Measurements from ENCODE around the gene THOC2.

Gene THOC2

DNA sequence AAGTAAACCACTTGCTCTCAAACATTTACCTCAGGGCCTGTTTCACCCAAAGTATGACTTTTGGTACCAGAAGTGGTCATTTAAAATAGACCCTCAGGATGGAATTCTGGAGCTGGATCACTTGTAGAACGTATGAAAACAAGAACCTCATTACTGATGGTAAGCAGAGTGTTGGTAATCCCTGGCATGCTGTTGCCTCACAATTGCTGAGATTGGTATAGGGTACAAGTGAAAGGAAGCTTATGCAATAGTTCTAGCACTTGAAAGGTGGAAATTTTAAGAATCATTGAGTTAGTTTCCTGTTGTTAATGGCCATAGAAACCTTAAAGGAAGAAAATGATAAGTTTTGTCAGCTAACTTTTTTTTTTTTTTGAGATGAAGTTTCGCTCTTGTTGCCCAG is 22.3 kb upstream of the THOC2 start:
- no peak overlapping the region for H3K9ac ChIP-seq
- H3K4me1 ChIP-seq: 0 out of 2 replicates have a peak, but pooled peaks cover 7% of the 10 kb centered on the region
- H3K4me2 ChIP-seq: no peak overlapping the region
- peaks cover 16% of the 10 kb centered on the region for H3K9me3 ChIP-seq
- TF ChIP-seq Cebpa-rat (IDR thresholded peaks at IDR 0.05): no peak
- no peaks in the 10 kb centered on the region for H3K36me3 ChIP-seq
- H3K27me3 ChIP-seq: 0 out of 2 replicates have a peak, but pooled peaks cover 8% of the 10 kb centered on the region
- H3K4me3 ChIP-seq: no peak overlapping the region
- no peaks in the 10 kb centered on the region for H4K20me1 ChIP-seq
- no peak overlapping the region for H3K27ac ChIP-seq

DNA sequence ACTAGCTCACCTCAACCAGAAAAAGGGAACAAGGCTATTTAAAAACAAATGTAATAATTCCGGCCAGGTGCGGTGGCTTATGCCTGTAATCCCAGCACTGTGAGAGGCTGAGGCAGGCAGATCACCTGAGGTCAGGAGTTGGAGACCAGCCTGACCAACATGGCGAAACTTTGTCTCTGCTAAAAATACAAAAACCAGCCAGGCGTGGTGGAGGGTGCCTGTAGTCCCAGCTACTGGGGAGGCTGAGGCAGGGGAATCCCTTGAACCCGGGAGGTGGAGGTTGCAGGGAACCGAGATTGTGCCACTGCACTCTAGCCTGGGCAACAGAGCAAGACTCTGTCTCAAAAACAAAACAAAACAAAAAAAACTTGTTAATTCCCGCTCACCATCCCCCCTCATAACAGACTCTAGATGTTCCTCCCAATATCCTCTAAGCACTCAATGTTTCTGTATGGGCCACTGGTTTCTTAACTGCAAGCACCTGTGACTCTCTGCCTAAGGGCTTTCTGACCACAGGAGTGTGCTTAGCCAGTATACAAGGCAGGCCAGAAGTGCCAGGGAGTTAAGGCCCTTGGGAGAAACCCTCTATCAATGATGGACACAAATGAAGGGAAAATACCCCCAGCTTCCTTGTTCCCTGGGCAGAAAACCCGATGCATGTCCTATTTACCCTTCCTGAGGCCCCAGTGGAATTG is 21.0 kb upstream of the THOC2 start:
- no peak overlapping the region for H3K4me3 ChIP-seq
- no peaks in the 10 kb centered on the region for H4K20me1 ChIP-seq
- H3K4me1 ChIP-seq: 0 out of 2 replicates have a peak, but pooled peaks cover 7% of the 10 kb centered on the region
- H3K9me3 ChIP-seq: peaks cover 3% of the 10 kb centered on the region
- no peak overlapping the region for H3K9ac ChIP-seq
- H3K27me3 ChIP-seq: 0 out of 2 replicates have a peak, but pooled peaks cover 2% of the 10 kb centered on the region
- no peak for TF ChIP-seq Cebpa-rat (IDR thresholded peaks at IDR 0.05)
- H3K27ac ChIP-seq: no peak overlapping the region
- H3K36me3 ChIP-seq: no peaks in the 10 kb centered on the region
- H3K4me2 ChIP-seq: no peak overlapping the region

DNA sequence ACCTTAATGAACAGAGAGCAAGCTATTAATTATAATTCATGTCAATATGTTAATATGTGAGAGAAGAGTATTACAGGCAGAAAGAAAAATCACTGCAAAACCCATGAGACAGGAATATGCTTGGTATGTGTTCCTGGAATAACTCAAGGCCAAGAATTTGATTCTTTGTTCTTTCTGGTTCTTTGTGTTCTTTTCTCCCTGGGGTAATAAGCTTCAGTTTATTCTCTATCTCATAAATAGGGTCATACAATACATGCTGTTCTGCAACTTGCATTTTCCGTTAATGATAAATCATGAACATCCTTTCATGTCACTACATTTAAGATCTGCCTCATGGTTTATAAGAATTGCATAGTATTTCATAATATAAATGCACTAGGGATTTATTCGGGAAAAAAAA is 16.8 kb upstream of the THOC2 start:
- no peaks in the 10 kb centered on the region for H4K20me1 ChIP-seq
- no peak for TF ChIP-seq Cebpa-rat (IDR thresholded peaks at IDR 0.05)

DNA sequence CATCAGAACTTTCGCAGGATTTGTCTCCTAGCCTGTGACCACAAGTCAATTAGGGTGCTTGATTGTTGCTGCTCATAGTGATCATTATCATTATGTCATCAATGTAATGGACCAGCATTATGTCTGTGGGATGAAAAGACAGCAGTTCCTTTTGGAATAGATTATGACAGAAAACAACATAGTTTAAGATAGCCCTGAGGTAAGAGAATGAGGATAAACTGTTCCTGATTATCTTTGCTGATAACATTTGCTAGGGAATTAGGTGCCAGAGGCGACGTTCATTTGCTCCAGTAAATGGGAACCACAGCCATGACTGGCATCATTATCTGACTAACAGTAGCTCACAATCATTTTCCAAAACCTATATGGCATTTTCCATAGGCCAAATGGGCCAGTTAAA is 12.7 kb upstream of the THOC2 start:
- Histone ChIP-seq H3K4me3 (no peak overlapping the region), H4K20me1 (no peaks in the 10 kb centered on the region), H3K9ac (no peak overlapping the region), H3K4me2 (no peak overlapping the region), H3K36me3 (no peaks in the 10 kb centered on the region), H3K27ac (no peak overlapping the region), H3K27me3 (no peaks in the 10 kb centered on the region), H3K9me3 (no peaks in the 10 kb centered on the region), H3K4me1 (no peaks in the 10 kb centered on the region)
- TF ChIP-seq Cebpa-rat (IDR thresholded peaks at IDR 0.05): no peak

More for the DNA sequence above, 16.8 kb upstream of the THOC2 start:
- H3K4me3 ChIP-seq: no peak overlapping the region
- no peaks in the 10 kb centered on the region for H3K9me3 ChIP-seq
- no peak overlapping the region for H3K9ac ChIP-seq
- H3K36me3 ChIP-seq: no peaks in the 10 kb centered on the region
- H3K27ac ChIP-seq: no peak overlapping the region
- no peak overlapping the region for H3K4me2 ChIP-seq
- H3K4me1 ChIP-seq: 0 out of 2 replicates have a peak, but pooled peaks cover 7% of the 10 kb centered on the region
- H3K27me3 ChIP-seq: no peaks in the 10 kb centered on the region

DNA sequence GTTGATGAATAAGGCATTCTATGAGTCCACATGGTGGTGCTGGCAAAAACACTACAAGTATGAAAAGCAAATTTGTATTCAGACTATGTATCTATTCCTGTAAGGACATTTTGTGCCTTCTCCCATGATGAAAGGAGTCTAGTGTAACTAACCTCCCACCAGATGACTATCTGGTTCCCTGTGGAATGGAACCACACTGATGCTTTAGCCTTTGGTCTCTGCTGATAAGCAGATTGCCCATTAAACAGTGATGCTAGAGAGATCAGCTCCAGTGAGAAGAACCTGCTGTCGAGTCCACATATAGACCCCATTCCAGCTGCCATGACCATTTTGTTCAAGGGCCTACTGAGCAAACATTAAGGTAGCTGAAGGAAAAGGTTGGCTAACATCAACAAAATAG is 10.5 kb upstream of the THOC2 start:
- H3K27me3 ChIP-seq: no peaks in the 10 kb centered on the region
- TF ChIP-seq Cebpa-rat (IDR thresholded peaks at IDR 0.05): no peak
- H4K20me1 ChIP-seq: no peaks in the 10 kb centered on the region
- H3K4me2 ChIP-seq: no peak overlapping the region
- H3K9me3 ChIP-seq: no peaks in the 10 kb centered on the region
- H3K36me3 ChIP-seq: no peaks in the 10 kb centered on the region
- H3K4me3 ChIP-seq: no peak overlapping the region
- no peak overlapping the region for H3K27ac ChIP-seq
- H3K9ac ChIP-seq: no peak overlapping the region
- 0 out of 2 replicates have a peak, but pooled peaks cover 6% of the 10 kb centered on the region for H3K4me1 ChIP-seq

DNA sequence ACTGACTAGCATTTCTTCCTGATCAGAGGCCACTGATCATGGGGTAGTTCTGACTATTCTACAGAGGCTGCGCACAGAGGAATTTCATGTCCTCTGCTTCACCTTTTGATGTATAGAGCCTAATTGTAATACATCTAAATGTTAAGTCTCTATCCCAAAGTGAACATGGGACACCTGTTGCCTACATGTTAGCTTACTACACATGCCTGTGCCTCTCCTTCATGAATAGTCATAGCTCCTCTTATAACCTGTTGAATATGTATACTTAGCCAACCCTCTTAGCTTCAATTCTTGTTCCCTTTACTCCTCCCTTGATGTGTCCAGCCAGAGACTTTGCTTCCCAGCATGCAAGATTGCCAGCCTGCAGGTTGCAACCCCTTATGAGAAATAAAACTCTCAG is 9.6 kb upstream of the THOC2 start:
- no peak overlapping the region for H3K4me2 ChIP-seq
- TF ChIP-seq Cebpa-rat (IDR thresholded peaks at IDR 0.05): no peak
- H3K27me3 ChIP-seq: no peaks in the 10 kb centered on the region
- H3K9me3 ChIP-seq: no peaks in the 10 kb centered on the region
- H3K27ac ChIP-seq: no peak overlapping the region
- no peaks in the 10 kb centered on the region for H3K36me3 ChIP-seq
- H3K4me3 ChIP-seq: no peak overlapping the region
- H4K20me1 ChIP-seq: no peaks in the 10 kb centered on the region
- H3K4me1 ChIP-seq: 0 out of 2 replicates have a peak, but pooled peaks cover 6% of the 10 kb centered on the region
- H3K9ac ChIP-seq: no peak overlapping the region

DNA sequence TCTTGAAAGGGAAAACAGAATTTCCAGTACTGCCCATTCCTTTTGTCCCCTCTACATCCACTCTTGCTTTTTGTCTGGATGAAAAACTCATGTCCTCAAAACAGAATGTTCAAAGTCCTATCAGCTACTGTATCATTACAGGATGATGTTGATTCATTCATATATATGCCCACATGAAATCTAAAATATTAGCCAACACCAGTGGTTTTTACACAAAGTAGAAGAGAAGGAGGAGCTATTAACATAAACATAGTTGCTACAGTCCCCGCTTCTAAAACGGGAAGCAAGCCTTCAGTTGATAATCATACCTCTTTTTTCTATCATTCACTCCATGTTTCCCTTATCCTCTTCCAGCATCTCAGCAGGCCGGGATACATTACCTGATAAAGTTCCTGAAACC is 7.7 kb upstream of the THOC2 start:
- Histone ChIP-seq H4K20me1 (no peaks in the 10 kb centered on the region), H3K27me3 (no peaks in the 10 kb centered on the region), H3K27ac (no peak overlapping the region), H3K36me3 (no peaks in the 10 kb centered on the region), H3K4me1 (0 out of 2 replicates have a peak, but pooled peaks cover 6% of the 10 kb centered on the region), H3K9me3 (no peaks in the 10 kb centered on the region), H3K9ac (no peak overlapping the region), H3K4me3 (no peak overlapping the region), H3K4me2 (no peak overlapping the region)
- TF ChIP-seq Cebpa-rat (IDR thresholded peaks at IDR 0.05): no peak

DNA sequence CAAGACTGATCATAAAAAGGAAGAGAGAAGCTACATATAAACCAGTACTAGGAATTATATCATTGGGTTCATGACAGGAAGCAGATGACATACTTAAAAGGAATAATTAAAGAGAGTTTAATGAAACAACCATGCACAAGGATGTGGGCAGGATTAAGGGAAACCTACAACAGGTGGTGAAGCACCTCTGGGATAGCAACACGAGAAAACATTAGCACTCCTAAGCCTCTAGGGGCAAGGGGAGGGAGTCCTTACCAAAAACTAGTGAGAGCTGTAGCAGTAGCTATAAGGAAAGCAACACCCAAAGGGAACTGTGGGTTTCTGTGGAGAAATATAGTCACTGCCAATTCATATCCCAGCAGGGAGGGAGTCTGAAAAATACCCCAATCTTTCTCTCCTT is 7.2 kb upstream of the THOC2 start:
- TF ChIP-seq Cebpa-rat (IDR thresholded peaks at IDR 0.05): no peak
- H3K9me3 ChIP-seq: no peaks in the 10 kb centered on the region
- no peaks in the 10 kb centered on the region for H3K36me3 ChIP-seq
- no peak overlapping the region for H3K4me3 ChIP-seq
- 0 out of 2 replicates have a peak, but pooled peaks cover 6% of the 10 kb centered on the region for H3K4me1 ChIP-seq
- no peak overlapping the region for H3K4me2 ChIP-seq
- no peaks in the 10 kb centered on the region for H3K27me3 ChIP-seq
- no peak overlapping the region for H3K9ac ChIP-seq
- no peaks in the 10 kb centered on the region for H4K20me1 ChIP-seq
- H3K27ac ChIP-seq: no peak overlapping the region

DNA sequence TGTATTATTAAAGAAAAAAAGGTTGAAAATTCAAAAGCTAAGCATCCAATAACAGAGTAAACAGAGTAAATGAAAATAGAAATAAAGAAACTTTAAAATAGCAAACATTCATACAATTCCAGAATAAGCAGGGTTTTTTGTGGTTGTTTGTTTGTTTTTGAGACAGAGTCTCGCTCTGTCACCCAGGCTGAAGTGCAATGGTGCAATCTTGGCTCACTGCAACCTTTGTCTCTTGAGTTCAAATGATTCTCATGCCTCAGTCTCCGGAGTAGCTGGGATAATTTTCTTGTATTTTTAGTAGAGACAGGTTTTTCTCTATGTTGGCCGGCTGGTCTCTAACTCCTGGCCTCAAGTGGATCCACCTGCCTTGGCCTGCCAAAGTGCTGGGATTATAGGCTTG is 6.6 kb upstream of the THOC2 start:
- Histone ChIP-seq H3K36me3 (no peaks in the 10 kb centered on the region), H3K4me1 (0 out of 2 replicates have a peak, but pooled peaks cover 6% of the 10 kb centered on the region), H3K9ac (no peak overlapping the region), H3K9me3 (no peaks in the 10 kb centered on the region), H3K27me3 (no peaks in the 10 kb centered on the region), H3K4me2 (no peak overlapping the region), H4K20me1 (no peaks in the 10 kb centered on the region), H3K4me3 (no peak overlapping the region), H3K27ac (no peak overlapping the region)
- TF ChIP-seq Cebpa-rat (IDR thresholded peaks at IDR 0.05): no peak

DNA sequence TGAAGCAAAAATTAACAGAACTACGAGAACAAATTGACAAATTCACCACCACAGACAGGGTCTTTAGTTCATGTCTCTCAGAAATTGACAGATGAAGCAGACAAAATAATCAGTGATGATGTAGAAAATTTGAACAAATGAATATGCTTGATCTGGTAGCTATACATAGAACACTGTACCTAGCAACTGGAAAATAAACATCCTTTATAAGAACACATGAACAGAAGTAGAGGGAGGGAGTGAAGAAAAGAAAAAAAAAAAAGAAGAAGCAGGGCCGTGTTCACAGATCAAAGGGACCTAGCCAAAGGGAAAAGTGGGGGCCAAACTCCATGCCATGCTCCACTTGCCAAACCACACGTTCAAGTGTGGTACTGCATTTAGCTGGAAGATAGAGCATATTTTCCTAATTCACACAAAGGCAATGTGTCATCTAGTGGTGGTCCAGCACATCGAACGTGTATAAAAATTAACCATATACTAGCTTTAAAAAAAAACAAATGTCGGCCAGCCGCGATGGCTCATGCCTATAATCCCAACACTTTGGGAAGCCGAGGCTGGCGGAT is 5.6 kb upstream of the THOC2 start:
- no peaks in the 10 kb centered on the region for H3K27me3 ChIP-seq
- no peak overlapping the region for H3K27ac ChIP-seq
- no peaks in the 10 kb centered on the region for H3K9me3 ChIP-seq
- no peaks in the 10 kb centered on the region for H4K20me1 ChIP-seq
- no peaks in the 10 kb centered on the region for H3K36me3 ChIP-seq
- H3K9ac ChIP-seq: no peak overlapping the region
- H3K4me1 ChIP-seq: 0 out of 2 replicates have a peak, but pooled peaks cover 6% of the 10 kb centered on the region
- no peak overlapping the region for H3K4me2 ChIP-seq
- no peak for TF ChIP-seq Cebpa-rat (IDR thresholded peaks at IDR 0.05)
- no peak overlapping the region for H3K4me3 ChIP-seq

All from BLaER1 (cell line).